Kidney (tissue), 14 donors: ENCODE data around the gene RASGRP1. TPM values are rescaled to one million over a fixed set of nuclear protein-coding genes. Genes with fewer than 3 reads are reported as not detected.

ENCODE experiments used
- DNase-seq, 5 donors: peaks; one replicate each; pipeline ENCODE4 v3.0.0-alpha.2; 2013 to 2020
- FAIRE-seq: peaks from 2 replicates; lab custom pipeline; 2012; peaks lifted over from hg19 to GRCh38; lab: Jason Lieb, UNC
- H3K27ac ChIP-seq, 2 donors: one replicate each; pipeline ENCODE4 v1.7.0; 2013; ENCODE audit warnings: low read depth in 2 of 2, low read length in 2 of 2, inconsistent platforms in 1 of 2
- H3K27me3 ChIP-seq: one replicate; pipeline ENCODE4 v1.7.1; 2013; ENCODE audit warnings: low read length, inconsistent platforms; ENCODE audit not compliant: control insufficient read depth, insufficient read depth
- H3K36me3 ChIP-seq, 3 donors: one replicate each; pipeline versions ENCODE4 v1.7.0 to v1.7.1; 2013; ENCODE audit warnings: low read length in 3 of 3, control low read depth in 1 of 3, inconsistent platforms in 1 of 3; ENCODE audit not compliant: insufficient read depth in 3 of 3, control insufficient read depth in 2 of 3
- H3K4me1 ChIP-seq, 3 donors: one replicate each; pipeline versions ENCODE4 v1.7.0 to v1.7.1; 2013; ENCODE audit warnings: low read length in 3 of 3, inconsistent platforms in 1 of 3, low read depth in 1 of 3; ENCODE audit not compliant: control insufficient read depth in 2 of 3, insufficient read depth in 2 of 3
- H3K4me3 ChIP-seq, 3 donors: one replicate each; pipeline versions ENCODE4 v1.7.0 to v1.8.1; 2013; ENCODE audit warnings: low read length in 3 of 3, control low read depth in 1 of 3, inconsistent platforms in 1 of 3
- H3K9ac ChIP-seq, 3 donors: one replicate each; pipeline versions ENCODE4 v1.7.0 to v1.7.1; 2013; ENCODE audit warnings: low read length in 3 of 3, control low read depth in 1 of 3, inconsistent platforms in 1 of 3
- H3K9me3 ChIP-seq, 3 donors: one replicate each; pipeline versions ENCODE4 v1.7.0 to v1.7.1; 2013; ENCODE audit warnings: low read length in 3 of 3, control low read depth in 1 of 3, inconsistent platforms in 1 of 3; ENCODE audit not compliant: control insufficient read depth in 2 of 3, insufficient read depth in 1 of 3
- CTCF ChIP-seq: IDR thresholded peaks from 3 replicates; pipeline ENCODE4 v1.5.1; 2012; ENCODE audit warnings: mild to moderate bottlenecking, moderate library complexity, borderline replicate concordance; ENCODE audit not compliant: insufficient read depth; ENCODE audit errors: extremely low read depth
- intact Hi-C: fragments of 100-400 bp; cut with DNase I; formaldehyde crosslinking; loops from one replicate; pipeline ENCODE4 v1.11.1; 2022
- polyA plus RNA-seq: library from polyadenylated mRNA; stranded (reverse); fragments of 350-450 nt; fragmentation: Illumina TruSeq; extraction: RNeasy Lipid Tissue Mini Kit (QIAGEN cat#74804); gene quantifications from one replicate; pipeline ENCODE4 v1.2.3, GENCODE V29; 2014; ENCODE audit warnings: low read depth, low replicate concordance; ENCODE audit not compliant: insufficient read depth
- total RNA-seq: library from RNA; stranded (reverse); fragmentation: NEBNext Ultra II Directional; extraction: Animal tissue kit (Norgen Biotek cat#: 25700); gene quantifications from one replicate; pipeline ENCODE4 v1.2.1, GENCODE V29; 2021
- donor health status: control.
- donor health status: control.
- donor health status: control.
- donor health status: control.
- donor health status: control.
- donor health status: DM: yes; HTN: yes; CAD: no.
- donor health status: Normal renal cell carcinoma (clear cell type).

Gene RASGRP1
- total and polyA plus RNA-seq, 2 donors from 2014 or later = 3.4 to 12.5 TPM

DNA sequence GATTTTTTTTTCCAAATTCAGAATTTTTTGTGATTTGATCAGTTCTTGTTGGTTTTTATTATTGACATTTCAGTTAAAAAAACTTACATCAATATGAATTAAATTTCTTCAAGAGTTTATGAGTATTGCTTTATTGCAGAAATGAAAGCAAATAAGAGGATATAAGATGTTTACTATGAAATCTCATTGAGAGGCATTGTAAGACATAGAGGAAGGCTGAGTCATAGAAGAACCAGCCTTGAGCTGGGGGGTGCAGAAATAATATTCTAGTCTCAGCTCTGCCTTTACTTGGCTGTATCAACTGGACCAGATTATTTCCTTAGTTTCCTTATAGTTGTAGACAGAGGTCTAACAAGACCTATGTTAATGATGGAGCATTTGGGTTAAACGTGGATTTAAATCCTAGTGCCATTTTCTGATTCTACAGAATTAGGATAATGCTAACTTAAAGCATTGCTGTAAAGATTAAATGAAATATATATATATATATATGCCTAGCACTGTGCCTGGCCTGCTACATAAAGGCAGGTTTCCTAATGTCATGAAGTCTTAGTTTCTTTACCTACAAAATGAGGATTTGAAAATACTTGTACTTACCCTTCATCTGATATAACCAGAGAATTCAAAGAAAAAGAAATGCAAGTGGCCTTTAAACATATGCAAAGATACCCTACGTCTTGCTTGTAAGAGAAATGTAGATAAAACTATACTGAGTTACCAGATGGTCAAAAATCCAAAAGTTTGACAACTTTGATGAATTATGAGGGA lies 103.4 kb downstream of the RASGRP1 start:
- TF ChIP-seq CTCF = no peak
- Histone ChIP-seq H3K36me3 (no peaks in the 10 kb centered on the region), H3K9ac (no peak overlapping the region), H3K4me3 (no peak overlapping the region), H3K27ac (no peak overlapping the region), H3K9me3 (no peaks in the 10 kb centered on the region), H3K27me3 (no peaks in the 10 kb centered on the region), H3K4me1 (no peaks in the 10 kb centered on the region)
- FAIRE-seq = no peak
- intact Hi-C loops = no loop called here
- DNase-seq = no peak

DNA sequence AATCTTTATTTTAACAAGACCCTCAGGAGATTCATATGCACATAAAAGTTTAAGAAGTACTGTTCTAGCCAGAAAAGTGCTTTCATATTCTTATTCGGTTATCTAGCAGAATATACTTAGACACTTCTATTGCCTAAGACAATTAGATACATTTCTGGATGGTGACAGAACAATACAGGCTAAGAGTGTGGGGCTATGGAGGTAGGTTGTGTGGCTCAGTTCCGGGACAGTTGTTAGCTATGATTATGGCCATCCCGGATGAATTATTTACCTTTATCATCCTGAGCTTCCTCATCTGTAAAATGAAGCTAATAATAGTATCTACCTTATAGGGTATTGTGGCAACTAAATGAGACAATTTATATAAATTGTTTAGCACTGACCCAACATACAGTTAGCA lies 104.1 kb downstream of the RASGRP1 start:
- TF ChIP-seq CTCF = no peak
- no peak for DNase-seq
- Histone ChIP-seq H3K27ac (no peak overlapping the region), H3K36me3 (no peaks in the 10 kb centered on the region), H3K4me1 (peaks cover 0 to 5% (median 0%) of the 10 kb centered on the region in 3 donors), H3K9me3 (no peaks in the 10 kb centered on the region), H3K9ac (no peak overlapping the region), H3K4me3 (no peak overlapping the region), H3K27me3 (no peaks in the 10 kb centered on the region)
- intact Hi-C loops = no loop called here
- no peak for FAIRE-seq

- Histone ChIP-seq H3K9me3 (no peaks in the 10 kb centered on the region), H3K36me3 (no peaks in the 10 kb centered on the region), H3K9ac (no peak overlapping the region), H3K27me3 (no peaks in the 10 kb centered on the region), H3K4me1 (peaks cover 0 to 13% (median 3%) of the 10 kb centered on the region in 3 donors), H3K27ac (no peak overlapping the region), H3K4me3 (no peak overlapping the region)
- no peak for TF ChIP-seq CTCF
- no peak for FAIRE-seq
- no peak for DNase-seq
- intact Hi-C loops = no loop called here
Observed at GRCh38 chr15:38459480-38459879, 105.1 kb downstream of the RASGRP1 start.
